Uterus (tissue), 4 donors: Measurements from ENCODE around the gene STK17A. TPM values are rescaled to one million over a fixed set of nuclear protein-coding genes. Genes with fewer than 3 reads are reported as not detected.

Experiments used
- DNase-seq, 2 donors: peaks; one replicate each; pipeline ENCODE4 v3.0.0-alpha.2; 2019 to 2020
- H3K27ac ChIP-seq, 2 donors: fragments of 200-600 bp; sonication (generic); 1 replicate in 1 of 2; 2 replicates in 1 of 2; pipeline ENCODE4 v1.5.1; 2016 to 2018
- H3K27me3 ChIP-seq, 2 donors: fragments of 200-600 bp; sonication (generic); one replicate each; pipeline ENCODE4 v1.5.1; 2018 to 2019; ENCODE audit warnings: control low read depth in 1 of 2
- H3K36me3 ChIP-seq, 2 donors: fragments of 200-600 bp; sonication (generic); one replicate each; pipeline ENCODE4 v1.5.1; 2019; ENCODE audit warnings: control low read depth in 1 of 2
- H3K4me1 ChIP-seq, 2 donors: fragments of 200-600 bp; sonication (generic); one replicate each; pipeline ENCODE4 v1.5.1; 2018 to 2019; ENCODE audit warnings: control low read depth in 1 of 2
- H3K4me3 ChIP-seq, 2 donors: fragments of 200-600 bp; sonication (generic); 1 replicate in 1 of 2; 2 replicates in 1 of 2; pipeline ENCODE4 v1.5.1; 2018 to 2019; ENCODE audit warnings: mild to moderate bottlenecking in 1 of 2
- H3K9me3 ChIP-seq, 2 donors: fragments of 200-600 bp; sonication (generic); one replicate each; pipeline ENCODE4 v1.5.1; 2019; ENCODE audit warnings: control low read depth in 1 of 2
- POLR2A ChIP-seq, 2 donors: fragments of 450-650 bp; IDR thresholded peaks; one replicate each; pipeline ENCODE4 v1.6.1; 2016; ENCODE audit warnings: antibody characterized with exemption in 2 of 2, mild to moderate bottlenecking in 1 of 2, moderate library complexity in 1 of 2
- intact Hi-C: fragments of 100-400 bp; cut with DNase I; formaldehyde crosslinking; loops from one replicate; pipeline ENCODE4 v1.15.1; 2023; ENCODE audit warnings: low total_unique reads
- total RNA-seq, 4 donors: library from RNA; depleted of rRNA in 3 of 4; stranded (reverse); fragments of >200 nt in 3 of 4; gene quantifications; one replicate each; pipeline versions ENCODE4 v1.1.0 to v1.2.4, GENCODE V29; 2014 to 2023
- TF ChIP-seq, protein P1 (sequence below), 4 experiments: fragments of 200-600 bp in 2 of 4; fragments of 450-650 bp in 2 of 4; sonication (generic) in 2 of 4; IDR thresholded peaks; one replicate each; pipeline ENCODE4 v1.5.1; 2016 to 2019; ENCODE audit warnings: antibody characterized with exemption in 4 of 4, mild to moderate bottlenecking in 2 of 4, moderate library complexity in 1 of 4
- donor health status: DM: yes; HTN: yes; CAD: no.

The STK17A gene
- total RNA-seq, 4 donors from 2014 or later: 2.3 to 25.2 (median 7.5) TPM

DNA sequence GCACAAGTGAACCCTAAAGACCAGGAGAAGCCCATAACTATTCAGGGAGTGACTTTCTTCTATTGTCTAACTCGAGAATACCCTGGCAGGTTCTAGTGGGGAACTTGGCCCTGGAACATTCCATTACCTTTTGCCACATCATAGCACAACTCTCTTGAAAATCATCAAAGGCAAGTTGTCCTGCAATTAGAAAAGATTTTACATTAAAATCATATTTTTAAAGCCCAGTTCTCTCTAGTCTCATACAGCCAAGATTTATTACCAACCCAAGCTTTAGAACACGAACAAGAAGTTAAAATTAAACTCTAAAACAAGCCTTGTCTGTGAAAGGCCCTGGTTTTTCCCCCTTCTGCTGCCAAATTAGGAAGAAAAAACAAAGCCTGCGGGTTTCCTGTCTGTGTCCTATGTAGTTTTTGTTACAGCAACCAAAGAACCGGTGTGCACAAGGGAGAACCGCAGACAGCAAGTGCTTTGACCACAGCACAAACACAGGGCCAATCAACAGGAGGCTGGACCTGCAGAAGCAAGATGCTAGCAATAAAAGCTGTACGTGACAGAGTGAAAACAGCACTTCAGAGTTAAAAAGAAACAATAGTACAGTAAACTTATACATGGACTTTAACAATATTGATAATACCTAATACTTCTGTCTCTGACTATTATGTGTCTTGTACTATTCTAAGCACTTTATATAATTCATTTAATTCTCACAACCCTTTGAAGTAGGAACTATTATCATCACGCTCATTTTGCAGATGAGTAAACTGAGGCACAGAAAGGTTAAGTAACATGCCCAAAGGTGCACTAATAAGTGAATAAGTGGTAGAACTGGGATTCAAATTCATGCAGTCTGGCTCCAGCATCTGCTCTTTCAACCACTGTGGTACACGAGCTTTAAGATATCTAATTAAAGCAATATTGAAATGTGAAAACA lies 65.8 kb downstream of the STK17A start:
- Histone ChIP-seq H3K4me3 (no peak overlapping the region), H3K4me1 (peaks cover 33 to 35% of the 10 kb centered on the region in 2 donors), H3K9me3 (no peaks in the 10 kb centered on the region), H3K27me3 (no peaks in the 10 kb centered on the region), H3K27ac (peak overlapping the region; percentile 88 to 90), H3K36me3 (no peaks in the 10 kb centered on the region)
- TF ChIP-seq, protein P1, sequence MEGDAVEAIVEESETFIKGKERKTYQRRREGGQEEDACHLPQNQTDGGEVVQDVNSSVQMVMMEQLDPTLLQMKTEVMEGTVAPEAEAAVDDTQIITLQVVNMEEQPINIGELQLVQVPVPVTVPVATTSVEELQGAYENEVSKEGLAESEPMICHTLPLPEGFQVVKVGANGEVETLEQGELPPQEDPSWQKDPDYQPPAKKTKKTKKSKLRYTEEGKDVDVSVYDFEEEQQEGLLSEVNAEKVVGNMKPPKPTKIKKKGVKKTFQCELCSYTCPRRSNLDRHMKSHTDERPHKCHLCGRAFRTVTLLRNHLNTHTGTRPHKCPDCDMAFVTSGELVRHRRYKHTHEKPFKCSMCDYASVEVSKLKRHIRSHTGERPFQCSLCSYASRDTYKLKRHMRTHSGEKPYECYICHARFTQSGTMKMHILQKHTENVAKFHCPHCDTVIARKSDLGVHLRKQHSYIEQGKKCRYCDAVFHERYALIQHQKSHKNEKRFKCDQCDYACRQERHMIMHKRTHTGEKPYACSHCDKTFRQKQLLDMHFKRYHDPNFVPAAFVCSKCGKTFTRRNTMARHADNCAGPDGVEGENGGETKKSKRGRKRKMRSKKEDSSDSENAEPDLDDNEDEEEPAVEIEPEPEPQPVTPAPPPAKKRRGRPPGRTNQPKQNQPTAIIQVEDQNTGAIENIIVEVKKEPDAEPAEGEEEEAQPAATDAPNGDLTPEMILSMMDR (IDR thresholded peaks at IDR 0.05): no peak
- no peak for TF ChIP-seq POLR2A (IDR thresholded peaks at IDR 0.05)
- no peak for DNase-seq
- intact Hi-C loops: no loop called here

DNA sequence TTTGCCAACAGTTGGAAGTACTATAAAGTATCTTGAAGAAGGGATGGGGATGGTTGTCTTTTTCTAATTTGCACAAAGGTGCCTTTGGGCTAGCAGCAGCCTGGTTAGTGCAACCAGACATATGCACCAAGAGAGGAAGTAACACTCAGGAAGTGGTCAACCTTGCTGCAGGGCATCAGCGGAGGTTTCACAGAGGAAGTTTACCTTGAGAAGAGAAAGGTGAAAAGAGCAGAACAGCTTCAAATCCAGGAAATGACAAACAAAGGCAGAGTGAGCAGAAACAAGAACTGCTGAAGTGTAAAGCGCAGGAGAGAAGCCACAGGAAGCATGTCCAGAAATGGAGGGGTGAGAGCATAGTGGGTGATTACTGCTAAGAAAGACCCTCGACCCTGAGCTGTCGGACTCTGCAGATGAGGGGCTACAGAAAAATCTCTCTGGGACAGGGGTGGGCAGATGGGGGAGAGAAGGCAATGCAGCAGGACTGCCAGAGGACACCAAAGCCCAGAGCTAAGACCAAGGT lies 66.9 kb downstream of the STK17A start:
- H3K4me3 ChIP-seq: no peak overlapping the region
- H3K4me1 ChIP-seq: peaks cover 33 to 35% of the 10 kb centered on the region in 2 donors
- DNase-seq: no peak
- H3K27me3 ChIP-seq: no peaks in the 10 kb centered on the region
- H3K27ac ChIP-seq: peak overlapping the region; percentile 77 to 90
- TF ChIP-seq, protein P1 (IDR thresholded peaks at IDR 0.05): no peak
- TF ChIP-seq POLR2A (IDR thresholded peaks at IDR 0.05): no peak
- intact Hi-C loops: no loop called here
- H3K9me3 ChIP-seq: no peaks in the 10 kb centered on the region
- H3K36me3 ChIP-seq: no peaks in the 10 kb centered on the region

DNA sequence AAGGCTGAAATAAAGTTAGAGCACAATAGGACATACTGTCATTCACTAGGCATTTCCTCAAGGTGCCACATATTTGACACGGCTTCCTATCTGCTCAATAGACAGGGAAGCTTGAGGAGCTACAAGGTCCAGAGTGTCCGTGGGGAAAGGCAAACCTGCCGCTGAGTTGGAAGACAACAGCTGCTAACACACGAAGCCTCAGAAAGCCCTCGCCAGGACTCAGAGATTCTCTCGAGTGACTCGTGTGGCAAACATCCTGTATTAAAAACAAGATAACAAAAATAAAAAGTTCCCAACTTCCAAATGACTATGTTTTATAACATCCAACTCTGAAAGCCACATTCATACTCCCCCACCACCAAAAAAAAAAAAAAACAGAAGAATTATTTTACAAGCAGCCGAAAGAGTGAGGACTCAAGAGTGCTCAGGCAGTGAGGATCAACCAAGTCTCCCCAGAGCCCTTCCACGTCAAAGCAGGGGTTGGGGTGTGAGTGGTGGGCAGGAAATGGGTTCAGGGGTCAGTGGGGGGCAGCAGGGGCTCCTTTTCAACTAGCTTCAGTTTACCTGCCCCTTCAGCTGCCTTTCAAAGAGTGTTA lies 67.6 kb downstream of the STK17A start:
- peak overlapping the region in 1 of 2 donors; percentile 8 for H3K4me3 ChIP-seq
- peak; percentile 34 to 40 for DNase-seq
- TF ChIP-seq, protein P1 (IDR thresholded peaks at IDR 0.05): no peak
- no peak for TF ChIP-seq POLR2A (IDR thresholded peaks at IDR 0.05)
- H3K27ac ChIP-seq: peak overlapping the region; percentile 77 to 90
- no peaks in the 10 kb centered on the region for H3K27me3 ChIP-seq
- H3K9me3 ChIP-seq: no peaks in the 10 kb centered on the region
- intact Hi-C loops: no loop called here
- H3K4me1 ChIP-seq: peaks cover 33 to 35% of the 10 kb centered on the region in 2 donors
- H3K36me3 ChIP-seq: no peaks in the 10 kb centered on the region

DNA sequence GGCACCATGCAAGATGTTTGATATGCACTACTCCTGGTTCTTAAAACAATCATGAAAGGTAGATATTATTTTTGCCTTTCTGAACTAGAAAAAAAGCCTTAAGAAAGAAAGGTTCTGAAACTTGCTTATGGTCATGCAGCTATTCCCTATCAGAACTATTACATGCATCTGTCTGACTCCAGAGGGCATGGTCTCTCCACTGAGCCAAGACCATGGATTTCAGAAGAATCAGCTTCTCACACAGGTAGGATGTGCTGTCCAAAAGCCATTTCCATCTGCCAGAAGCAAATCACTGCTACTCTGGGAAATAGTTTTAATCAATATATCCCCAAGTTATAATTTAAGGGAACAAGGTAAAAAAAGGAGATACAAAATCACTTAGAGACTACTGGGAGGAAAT lies 69.5 kb downstream of the STK17A start:
- Histone ChIP-seq H3K4me3 (no peak overlapping the region), H3K36me3 (no peaks in the 10 kb centered on the region), H3K27ac (no peak overlapping the region), H3K9me3 (no peaks in the 10 kb centered on the region), H3K27me3 (no peaks in the 10 kb centered on the region), H3K4me1 (peaks cover 23 to 24% of the 10 kb centered on the region in 2 donors)
- DNase-seq: no peak
- intact Hi-C loops: no loop called here
- TF ChIP-seq, protein P1 (IDR thresholded peaks at IDR 0.05): no peak
- no peak for TF ChIP-seq POLR2A (IDR thresholded peaks at IDR 0.05)

DNA sequence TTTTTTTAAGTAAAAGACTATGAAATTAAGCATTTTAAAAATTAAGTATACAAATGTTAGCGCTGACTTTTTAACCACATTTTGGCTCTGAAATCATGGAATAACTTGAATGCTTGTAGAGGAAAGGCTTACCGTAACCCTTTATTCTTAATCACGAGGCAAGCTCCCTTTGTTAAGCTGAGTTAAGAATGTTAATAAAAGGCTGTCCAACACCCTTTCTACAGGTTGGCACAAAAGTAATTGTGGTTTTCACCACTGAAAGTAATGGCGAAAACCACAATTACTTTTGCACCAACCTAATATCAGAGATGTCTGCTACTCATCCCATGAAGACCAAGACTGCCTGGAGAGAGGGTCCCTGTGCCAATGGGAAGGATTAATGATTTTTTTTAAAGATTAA lies 70.6 kb downstream of the STK17A start:
- Histone ChIP-seq H3K4me3 (no peak overlapping the region), H3K27ac (no peak overlapping the region), H3K9me3 (no peaks in the 10 kb centered on the region), H3K36me3 (no peaks in the 10 kb centered on the region), H3K27me3 (no peaks in the 10 kb centered on the region), H3K4me1 (peaks cover 16 to 17% of the 10 kb centered on the region in 2 donors)
- no peak for DNase-seq
- intact Hi-C loops: no loop called here
- no peak for TF ChIP-seq POLR2A (IDR thresholded peaks at IDR 0.05)
- TF ChIP-seq, protein P1 (IDR thresholded peaks at IDR 0.05): no peak
